HG02981 (cell line): ENCODE results near the gene CENPM.

ENCODE experiments used
- ATAC-seq: cut with Tn5 transposase; IDR thresholded peaks from one replicate; pipeline ENCODE4 v1.9.1; 2021; ENCODE audit warnings: mild to moderate bottlenecking, moderate library complexity; ENCODE audit not compliant: unreplicated experiment

Gene CENPM

GRCh38 chr22:41915035-41915785 is 31.7 kb downstream of the CENPM start, which contains the start of gene SHISA8:
SHISA8 (minus strand) TSS chr22:41915074; CDS start chr22:41914667, 407 bp downstream.
- no peak for ATAC-seq

GRCh38 chr22:41914611-41915034 is 32.3 kb downstream of the CENPM start:
- no peak for ATAC-seq

GRCh38 chr22:41913842-41914534 is 33.0 kb downstream of the CENPM start:
- ATAC-seq, result no peak

- ATAC-seq, result no peak
Measured at GRCh38 chr22:41913040-41913719, 33.8 kb downstream of the CENPM start.

GRCh38 chr22:41912338-41913039 is 34.5 kb downstream of the CENPM start:
- ATAC-seq, result no peak

GRCh38 chr22:41911001-41911611 is 35.8 kb downstream of the CENPM start:
- ATAC-seq, result no peak

- ATAC-seq, result no peak
Measured at GRCh38 chr22:41910050-41911000, 36.6 kb downstream of the CENPM start.

- ATAC-seq, result no peak
Measured at GRCh38 chr22:41909310-41910049, 37.5 kb downstream of the CENPM start.

GRCh38 chr22:41908411-41909309 is 38.3 kb downstream of the CENPM start:
- no peak for ATAC-seq

GRCh38 chr22:41907436-41908401 is 39.2 kb downstream of the CENPM start:
- ATAC-seq, result no peak

GRCh38 chr22:41906822-41907221 is 40.1 kb downstream of the CENPM start:
- no peak for ATAC-seq

- ATAC-seq, result no peak
Measured at GRCh38 chr22:41905411-41906202, 41.3 kb downstream of the CENPM start.

- no peak for ATAC-seq
Measured at GRCh38 chr22:41904450-41905410, 42.2 kb downstream of the CENPM start.

- ATAC-seq, result no peak
Measured at GRCh38 chr22:41902932-41903421, 44.0 kb downstream of the CENPM start.

- ATAC-seq, result no peak
Measured at GRCh38 chr22:41902016-41902415, 44.9 kb downstream of the CENPM start.
